Measurements from ENCODE around the gene FARP2. TPM values are rescaled to one million over a fixed set of nuclear protein-coding genes. Genes with fewer than 3 reads are reported as not detected.

Gene FARP2
- total RNA-seq, 1 experiment from 2014 or later = 54.1 TPM

DNA sequence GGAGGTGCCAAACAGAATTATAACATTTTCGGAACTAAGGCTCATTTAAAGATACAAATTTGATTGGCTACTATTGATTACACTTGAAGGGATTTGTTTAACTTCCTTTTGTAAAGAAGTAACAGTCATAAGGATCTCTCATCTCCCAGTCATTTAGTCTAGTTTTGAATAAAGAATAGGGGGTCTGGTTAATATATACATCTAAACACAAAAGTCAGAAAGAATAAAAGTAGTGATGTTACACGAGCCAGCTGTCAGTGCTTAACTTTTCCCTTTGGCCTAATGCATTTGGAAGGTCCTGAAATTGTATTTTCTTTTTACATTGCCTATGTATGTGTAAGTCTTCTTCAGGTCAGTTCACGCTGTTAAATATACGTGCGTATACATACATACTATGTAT, 32.3 kb upstream of the FARP2 start:
- DNase-seq (ENCODE audit: low spot score) = no peak

DNA sequence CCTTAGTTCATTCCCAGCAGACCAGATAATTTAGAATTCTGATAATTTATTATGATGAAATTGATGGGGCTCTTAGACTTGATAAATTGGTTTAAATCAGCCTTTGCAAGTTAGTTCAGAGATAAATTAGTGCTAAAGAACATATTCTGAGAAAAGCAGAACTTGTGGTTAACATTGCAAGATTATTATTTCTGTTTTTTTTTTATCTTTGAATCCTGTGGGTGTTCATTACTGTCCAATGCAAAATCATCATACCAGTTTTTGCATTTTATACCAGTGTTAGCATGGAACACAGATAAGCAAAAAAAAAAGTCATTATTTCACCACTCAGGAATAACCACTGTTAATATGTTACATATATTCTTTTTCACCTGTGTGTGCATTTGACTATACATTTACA, 31.3 kb upstream of the FARP2 start:
- DNase-seq (ENCODE audit: low spot score) = no peak

DNA sequence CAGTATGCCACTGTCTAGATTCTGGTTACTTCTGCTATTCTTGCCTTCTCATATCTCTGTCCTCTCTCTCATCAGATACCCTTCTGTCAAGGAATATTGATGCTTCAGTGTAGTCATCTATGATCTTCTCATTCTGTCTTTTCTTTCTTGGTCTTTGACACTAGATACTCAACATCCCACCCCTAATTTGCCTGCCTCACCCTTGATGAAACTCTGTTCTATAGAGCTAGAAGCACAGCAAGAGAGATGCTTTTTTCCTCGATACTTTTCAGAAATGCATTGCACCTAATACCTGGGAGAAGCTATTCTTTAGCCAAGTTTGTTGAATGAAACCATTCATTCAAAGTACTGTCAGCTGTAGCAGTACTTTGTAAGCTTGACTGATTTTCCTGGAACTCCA, 30.8 kb upstream of the FARP2 start:
- no peak for DNase-seq (ENCODE audit: low spot score)

DNA sequence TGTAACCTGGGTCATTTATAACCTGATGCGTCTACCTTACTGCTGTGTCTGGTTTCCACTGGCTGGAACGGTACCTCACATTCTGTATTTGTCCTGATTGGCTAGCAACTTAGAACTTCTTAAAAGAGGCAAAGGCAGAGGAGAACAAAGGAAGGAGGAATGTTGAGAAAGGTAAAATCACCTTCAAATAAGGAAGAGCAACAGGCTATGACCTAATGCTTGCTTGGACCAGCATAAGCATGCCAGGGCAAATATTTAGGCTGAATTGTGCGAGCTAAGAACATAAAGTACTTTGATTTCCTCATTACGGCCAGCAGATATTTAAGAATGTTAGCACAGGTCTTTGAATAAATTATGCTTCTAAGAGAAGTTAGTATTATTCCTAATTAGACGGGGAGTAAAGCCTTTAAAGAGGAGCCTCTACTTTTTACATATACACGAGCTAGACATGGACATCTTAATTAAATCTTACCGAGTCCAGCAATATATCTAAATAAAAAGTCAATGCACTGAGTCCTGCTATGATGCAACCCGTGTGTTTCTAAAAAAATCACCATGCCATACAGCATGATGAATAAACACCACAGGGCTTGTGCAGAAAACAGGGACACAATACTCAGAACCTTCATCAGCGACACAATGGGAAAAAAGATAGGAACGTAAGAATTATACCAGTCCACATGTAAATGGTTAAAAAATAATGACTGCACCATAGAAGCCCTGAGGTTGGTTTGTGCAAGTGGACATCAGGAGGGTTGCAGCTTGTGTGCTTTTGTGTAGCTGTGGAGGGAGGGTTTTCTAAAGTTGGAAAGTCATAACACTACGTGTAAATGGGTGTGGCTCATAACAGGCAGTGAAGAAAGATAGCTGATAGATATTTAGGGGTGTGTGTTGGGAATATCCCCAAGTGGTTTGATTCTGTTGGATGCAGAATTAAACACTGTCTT, 26.1 kb upstream of the FARP2 start:
- DNase-seq (ENCODE audit: low spot score) = no peak

DNA sequence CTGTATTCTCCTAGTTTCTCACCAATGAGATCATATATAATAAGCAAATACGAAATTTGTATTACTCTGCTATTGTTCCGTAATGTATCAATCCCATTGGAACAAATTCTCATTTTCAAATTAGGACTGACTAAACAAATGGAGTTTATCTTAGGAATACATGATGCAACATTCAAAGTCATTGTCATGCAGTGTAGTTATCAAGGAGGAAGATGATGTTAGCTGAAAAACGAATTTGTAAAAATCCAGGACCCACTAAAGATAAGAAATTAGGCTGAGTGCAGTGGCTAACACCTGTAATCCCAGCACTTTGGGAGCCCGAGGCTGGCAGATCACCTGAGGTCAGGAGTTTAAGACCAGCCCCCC, 25.5 kb upstream of the FARP2 start:
- DNase-seq (ENCODE audit: low spot score) = no peak

DNA sequence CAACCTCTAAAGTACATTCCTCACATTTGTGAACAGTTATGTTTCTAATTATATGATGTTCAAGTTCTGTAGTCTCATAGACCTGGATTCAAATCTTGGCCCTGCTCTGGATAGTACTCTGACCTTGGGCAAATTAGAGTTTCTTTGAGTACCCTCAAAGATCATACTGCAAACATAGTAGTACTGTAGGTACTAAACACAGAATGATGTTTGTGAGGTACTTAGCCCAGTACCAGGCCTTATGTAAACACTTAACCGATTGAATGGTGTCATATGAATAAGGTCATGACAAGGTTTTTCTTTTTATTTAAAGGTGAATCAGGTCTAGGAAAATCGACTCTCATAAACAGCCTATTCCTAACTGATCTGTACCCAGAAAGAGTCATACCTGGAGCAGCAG, 21.3 kb upstream of the FARP2 start:
- no peak for DNase-seq (ENCODE audit: low spot score)

DNA sequence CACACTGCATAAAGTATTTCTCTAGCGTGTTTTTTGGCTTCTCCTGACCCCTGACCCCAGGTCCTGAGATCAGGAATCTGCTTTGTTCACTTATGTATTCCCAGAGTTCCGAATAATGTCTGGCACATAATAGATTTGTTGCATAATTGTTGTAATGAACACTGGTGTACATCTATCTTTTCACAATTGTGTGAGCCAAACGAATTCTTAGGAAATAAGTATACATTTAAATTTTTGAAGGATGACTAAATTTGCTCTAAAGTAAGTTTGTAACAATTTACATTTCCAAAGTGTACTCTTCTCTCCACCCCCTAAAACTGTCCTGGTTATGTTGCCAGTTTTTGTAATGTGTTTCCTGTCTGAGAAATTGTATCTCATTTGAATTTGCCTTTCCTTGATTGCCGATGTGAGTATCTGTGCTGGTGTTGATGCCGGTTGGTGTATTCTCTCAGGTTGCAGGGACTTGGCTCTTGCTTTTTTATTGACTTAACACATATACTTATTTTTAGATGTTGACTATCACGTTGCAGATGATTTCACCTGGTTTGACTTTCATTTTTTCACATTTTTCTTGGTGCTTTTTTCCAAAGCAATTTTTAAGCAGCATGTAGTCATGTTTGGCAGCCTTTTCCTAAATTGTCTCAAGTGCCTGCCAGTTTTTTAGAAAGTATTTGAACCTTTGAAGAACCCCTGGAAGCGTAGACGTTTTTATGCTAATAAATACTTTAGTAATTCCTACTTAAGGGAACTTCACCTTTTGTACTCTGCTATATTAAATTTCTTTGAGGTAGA, 16.1 kb upstream of the FARP2 start:
- no peak for DNase-seq (ENCODE audit: low spot score)

DNA sequence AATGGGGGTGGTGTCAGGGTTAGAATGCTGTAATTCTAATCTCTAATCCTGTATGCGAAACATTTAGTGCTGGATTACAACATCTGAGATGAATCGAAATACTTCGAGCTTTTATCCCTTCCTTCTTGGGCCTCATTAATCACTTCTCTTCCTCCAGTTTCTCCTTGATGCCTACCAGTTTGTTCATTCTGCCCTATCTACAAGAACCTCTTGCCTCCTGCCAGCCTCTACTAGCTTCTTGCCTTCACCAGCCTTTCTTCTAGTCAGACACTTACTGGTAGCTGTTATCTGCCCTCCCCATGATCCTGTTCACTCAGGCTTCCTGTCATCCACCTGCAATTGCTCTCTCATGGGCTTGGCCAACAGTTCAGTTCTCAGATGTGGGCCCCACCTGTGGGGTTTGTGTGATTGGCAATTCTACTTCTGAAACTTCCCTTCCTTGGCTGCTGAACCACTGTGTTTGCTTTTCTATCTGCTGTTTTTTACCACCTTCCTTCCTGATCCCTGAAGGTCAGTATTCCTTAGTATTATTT, 15.4 kb upstream of the FARP2 start:
- no peak for DNase-seq (ENCODE audit: low spot score)

DNA sequence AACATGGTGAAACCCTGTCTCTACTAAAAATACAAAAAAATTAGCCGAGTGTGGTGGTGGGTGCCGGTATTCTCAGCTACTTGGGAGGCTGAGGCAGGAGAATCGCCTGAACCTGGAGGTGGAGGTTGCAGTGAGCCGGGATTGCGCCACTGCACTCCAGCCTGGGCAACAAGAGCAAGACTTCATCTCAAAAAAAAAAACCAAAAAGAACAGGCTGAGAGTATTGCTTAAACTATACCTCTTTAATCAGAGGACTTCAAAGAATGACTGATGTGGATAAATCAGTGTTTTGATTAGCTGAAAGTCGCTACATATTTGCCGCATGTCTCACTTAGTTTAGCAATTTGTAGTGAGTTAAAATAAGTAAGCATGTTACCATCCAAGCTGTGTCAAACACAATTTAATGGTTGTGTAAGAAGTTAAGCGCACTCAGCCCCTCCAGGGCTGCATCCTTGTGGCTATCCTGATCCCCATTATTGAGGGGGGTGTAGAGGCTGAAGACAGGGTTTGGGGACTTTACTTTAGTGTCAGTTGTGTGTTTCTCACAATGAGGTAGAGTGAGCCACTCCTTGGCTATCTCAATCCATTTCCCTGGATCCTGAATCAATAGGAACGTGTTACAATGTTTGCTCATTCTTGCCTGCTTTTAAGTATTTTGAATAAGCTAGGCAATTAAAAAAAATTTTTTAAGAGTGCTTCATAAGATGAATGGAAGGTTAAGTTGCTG, 11.0 kb upstream of the FARP2 start:
- no peak for DNase-seq (ENCODE audit: low spot score)

DNA sequence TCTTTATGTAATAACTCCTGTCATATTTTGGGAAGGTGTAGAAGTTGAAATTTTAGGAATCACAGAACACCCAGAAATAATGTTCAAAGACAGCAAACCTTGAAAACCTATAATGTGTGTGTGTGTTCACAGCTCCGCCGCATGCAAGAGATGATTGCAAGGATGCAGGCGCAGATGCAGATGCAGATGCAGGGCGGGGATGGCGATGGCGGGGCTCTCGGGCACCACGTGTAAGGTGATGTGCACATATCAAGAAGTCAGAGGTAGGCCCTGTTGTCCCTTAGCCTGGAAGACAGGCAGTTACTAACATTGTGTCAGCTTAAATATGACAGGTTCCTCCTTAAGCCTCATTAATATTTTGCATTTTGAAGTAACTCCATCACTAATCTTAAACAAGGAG, 6.1 kb upstream of the FARP2 start:
- no peak for DNase-seq (ENCODE audit: low spot score)

DNA sequence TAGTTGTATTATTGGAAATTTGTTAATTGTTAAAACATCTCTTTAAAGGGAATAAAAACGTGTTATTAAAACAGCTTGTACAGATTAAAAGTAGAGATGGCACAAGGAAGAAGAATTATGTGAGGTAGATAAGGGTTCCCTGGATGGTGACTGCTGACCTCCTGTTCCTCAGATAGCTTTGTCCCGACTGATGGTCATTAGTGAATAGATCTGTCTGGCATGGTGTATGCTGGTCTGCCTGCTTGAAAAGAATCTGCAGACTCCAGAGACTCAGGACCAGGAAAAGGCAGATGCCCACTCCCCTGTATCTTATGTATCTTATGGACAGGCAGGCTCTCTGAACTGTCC, 5.6 kb upstream of the FARP2 start:
- DNase-seq (ENCODE audit: low spot score) = no peak

DNA sequence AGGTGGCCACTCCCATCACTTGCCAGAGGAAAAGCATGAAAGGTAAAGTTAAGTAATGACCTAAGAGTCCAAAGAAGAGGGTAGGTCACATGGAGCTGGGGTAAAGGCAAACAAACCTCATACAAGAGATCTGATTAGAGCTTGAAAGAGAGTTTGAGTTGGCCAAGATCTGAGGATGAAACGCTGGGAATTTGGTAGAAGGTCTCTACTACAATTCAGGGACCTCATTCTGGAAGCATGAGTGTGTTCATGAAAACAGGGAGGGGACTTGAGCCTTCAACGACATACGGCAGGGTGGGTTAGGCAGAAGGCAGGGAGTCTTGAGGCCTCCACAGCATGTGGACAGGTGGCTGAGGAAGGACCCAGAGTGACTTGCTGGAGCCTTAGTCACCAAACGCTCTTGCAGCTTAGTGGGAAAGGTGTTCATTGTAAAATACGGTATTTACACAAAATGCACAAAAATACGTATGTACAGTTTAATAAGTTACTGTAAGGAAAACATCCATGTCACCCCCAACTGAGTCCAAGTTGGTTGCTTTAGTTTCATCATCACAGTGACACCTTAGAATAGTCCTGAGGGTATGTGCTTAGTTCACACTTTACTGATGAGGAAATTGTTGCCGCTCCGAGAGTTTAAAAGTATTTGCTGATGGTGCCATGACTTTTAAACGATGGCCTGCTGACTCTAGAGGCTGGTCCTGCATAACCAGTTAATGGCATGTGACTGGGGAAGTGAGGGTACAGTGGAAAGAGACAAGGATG, 5.0 kb upstream of the FARP2 start:
- DNase-seq (ENCODE audit: low spot score) = peak; percentile 57

DNA sequence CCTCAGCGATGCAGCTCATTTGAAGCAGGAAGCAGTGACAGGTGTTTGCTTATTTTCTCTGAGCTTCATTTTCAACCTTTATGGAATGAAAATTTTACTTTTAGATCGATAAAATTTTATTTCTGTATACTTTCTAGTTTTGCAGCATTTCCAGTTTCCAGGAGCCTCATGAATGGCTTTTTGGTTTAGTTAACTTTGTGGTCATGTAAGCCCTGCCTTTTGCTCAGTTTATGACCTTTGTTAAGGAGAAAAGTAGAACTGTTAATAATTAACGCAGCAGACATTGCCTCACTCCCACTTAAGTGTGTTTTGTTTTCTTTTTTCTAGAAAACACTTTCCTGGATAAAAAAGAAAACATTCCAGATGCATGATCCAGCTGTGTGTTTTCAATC, 4.4 kb upstream of the FARP2 start:
- peak; percentile 67 for DNase-seq (ENCODE audit: low spot score)

DNA sequence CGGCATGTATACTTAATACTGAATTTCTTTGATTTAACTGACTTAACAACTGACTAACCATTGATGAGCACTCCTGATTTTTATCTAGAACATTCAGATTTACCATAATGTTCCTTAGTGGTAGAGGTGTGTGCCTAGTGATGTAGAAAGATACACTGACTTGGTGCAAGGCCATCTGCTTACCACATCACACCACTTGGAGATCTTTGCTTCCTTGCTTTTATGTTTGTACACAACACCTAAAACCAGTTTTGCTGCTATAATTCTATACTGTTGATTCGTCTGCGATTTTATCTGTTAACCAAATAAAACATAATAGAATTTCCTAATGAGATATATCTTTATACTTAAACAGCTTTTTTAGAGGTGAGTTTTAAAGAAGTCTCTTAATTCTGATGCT, 3.9 kb upstream of the FARP2 start:
- peak; percentile 40 for DNase-seq (ENCODE audit: low spot score)

DNA sequence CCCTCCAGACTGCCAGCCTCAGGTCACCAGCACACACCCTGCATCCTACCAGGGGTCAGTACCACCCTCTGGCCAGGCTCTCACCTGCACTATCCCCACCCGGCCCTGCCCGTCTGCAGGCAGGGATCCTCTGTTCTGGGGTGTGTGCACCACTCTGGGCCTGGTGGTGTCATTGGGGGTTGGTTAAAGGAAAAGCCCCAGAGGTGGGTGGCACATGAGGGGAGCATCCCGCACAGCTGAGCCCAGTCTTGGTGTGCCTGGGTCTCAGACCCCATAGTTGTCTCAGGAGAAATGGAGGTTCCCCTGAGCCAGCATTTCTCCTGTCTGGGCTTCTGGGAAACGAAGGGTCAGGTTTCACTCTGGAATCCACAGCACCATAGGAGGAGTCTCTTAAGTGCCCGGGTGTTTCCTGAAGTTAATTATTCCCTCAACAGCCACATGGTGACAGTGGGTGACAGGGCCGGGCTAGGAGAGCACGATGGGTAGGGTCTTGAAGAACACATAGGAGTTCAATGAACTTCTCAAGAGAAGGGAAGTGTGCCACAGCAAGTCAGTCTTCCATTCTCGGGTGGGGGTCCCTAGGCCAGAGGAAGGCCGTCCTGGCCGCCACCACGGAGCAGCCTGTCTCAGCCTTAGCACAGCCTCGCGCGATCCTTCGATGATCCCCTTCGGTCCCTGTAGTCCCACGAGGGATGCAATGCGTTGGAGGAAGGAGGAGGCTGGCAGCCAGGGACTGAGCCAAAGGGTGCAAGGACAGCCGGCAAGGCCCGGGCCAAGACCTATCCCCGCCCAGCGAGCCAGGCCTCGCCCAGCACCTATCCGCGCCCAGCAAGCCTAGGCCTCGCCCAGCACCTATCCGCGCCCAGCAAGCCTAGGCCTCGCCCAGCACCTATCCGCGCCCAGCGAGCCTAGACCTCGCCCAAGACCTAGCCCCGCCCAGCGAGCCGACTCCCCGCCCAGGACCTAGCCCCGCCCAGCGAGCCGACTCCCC, 1.1 kb upstream of the FARP2 start:
- peak; percentile 89 for DNase-seq (ENCODE audit: low spot score)

DNA sequence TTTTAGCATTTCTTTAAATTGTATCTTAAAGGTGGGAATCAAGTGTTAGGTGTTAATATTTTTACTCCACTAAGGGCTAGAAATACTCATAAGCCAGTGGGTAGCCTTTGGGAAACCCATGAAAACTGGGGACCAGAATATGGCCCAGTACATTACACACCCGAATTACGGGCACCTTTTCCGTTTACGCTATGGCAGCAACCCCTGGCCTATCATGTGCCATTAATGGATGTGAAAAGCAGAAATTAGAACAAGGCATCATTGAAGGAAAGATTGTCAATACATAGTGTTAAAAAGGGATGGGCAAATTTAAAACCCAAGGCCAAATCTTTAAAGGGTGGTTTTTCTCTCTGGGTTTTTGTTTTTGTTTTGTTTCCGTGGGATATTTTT, 781 bp downstream of the FARP2 start:
- peak; percentile 48 for DNase-seq (ENCODE audit: low spot score)

DNA sequence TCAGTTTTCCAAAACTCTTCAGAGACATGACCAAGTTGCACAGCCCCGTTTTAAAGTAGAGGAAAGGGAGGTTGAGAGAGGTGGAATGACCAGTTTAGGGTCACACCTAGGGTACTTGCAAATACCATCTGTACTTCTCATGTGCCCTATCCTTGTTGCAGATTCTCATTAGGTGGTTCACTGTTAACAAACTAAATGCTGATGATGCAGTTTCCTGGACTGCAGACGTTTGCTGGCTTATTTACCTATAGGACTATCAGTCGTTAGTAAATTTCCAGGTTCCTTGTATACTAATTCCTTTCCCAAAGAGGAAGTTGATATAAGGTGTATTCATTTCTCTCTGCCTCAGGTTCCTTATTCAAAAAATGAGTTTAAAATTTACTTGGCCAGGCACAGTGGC, 1.4 kb downstream of the FARP2 start:
- peak; percentile 18 for DNase-seq (ENCODE audit: low spot score)

DNA sequence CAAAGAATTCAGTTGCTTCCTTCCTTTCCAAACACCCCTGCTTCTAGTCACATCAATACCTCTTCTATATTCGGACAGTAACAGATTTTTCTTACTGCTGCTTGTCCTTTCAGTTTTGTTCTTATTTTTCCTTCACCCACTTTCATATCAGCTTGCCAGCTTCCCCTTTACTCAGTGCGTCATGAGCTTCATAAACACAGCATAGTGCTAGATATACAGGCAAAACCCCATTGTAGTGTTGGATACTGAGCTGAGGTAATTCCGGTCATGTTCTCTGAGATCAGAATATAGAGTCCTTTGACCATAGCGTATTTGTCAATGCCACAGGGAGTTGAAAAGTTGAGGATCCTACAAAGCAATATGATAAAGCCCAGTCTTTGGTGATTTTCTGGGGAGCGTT, 2.4 kb downstream of the FARP2 start:
- DNase-seq (ENCODE audit: low spot score) = no peak

DNA sequence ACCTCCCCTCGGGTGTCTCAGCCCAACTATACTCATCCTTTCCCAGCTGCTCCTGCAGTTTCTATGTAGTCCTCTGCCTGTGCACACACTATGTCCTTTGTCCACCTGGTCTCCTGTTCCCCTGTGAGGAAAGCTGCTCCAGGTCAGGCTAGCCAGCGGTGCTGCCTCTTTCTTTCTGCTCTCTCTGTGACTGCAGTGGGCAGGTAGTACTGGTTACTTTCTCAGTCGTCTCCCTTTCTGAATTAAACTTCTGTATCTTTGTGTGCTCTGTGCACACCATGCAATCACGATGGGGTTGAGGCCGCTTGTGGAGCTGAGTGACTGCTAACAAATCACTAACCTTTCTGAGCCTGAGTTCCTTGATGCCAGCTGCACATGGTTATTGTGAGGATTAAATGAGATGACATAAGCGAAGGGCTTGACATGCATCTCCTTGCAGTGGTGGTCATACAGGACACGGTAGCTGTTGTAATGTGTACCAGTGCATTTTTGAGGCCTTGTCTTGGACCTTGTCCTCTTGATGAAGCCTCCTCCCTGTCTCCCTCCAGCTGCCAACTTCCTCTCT, 3.5 kb downstream of the FARP2 start:
- DNase-seq (ENCODE audit: low spot score) = peak; percentile 28

DNA sequence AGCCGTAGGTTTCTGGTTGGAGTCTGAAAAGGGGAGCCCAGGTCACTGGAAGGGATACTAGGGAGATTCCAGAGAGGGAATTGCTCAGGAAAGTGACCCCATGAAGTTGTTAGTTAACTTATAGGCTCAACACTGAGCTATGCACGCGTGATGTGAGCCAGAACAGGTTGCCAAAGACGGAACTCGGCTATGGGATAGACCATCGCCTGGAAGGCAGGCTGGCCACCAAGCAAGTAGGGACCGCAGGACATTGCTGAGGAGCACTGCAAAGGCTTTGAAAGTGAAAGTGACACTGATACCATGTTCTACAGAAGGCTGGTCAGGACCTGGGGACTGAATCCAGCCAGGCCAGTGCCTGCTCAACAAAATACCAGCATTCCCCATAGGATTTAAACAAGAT, 7.3 kb downstream of the FARP2 start:
- DNase-seq (ENCODE audit: low spot score) = no peak
